Lung (tissue), 12 donors: Measurements from ENCODE around the gene PLXNA2. TPM values are rescaled to one million over a fixed set of nuclear protein-coding genes. Genes with fewer than 3 reads are reported as not detected.

Experiments
- ATAC-seq: fragments of 200-7000 bp; cut with Tn5 transposase; one replicate; pipeline ENCODE4 v1.9.1; 2020; ENCODE audit warnings: moderate number of reproducible peaks; ENCODE audit not compliant: insufficient read depth, low FRiP score
- DNase-seq, 3 donors: peaks; one replicate each; pipeline ENCODE4 v3.0.0-alpha.2; 2013 to 2017
- H3K27ac ChIP-seq, 2 donors: one replicate each; pipeline ENCODE4 v1.5.1; 2013; ENCODE audit warnings: mild to moderate bottlenecking in 2 of 2, moderate library complexity in 2 of 2, control low read depth in 1 of 2, inconsistent platforms in 1 of 2, low read depth in 1 of 2, low read length in 1 of 2
- H3K27me3 ChIP-seq, 3 donors: one replicate each; pipeline ENCODE4 v1.5.1; 2013; ENCODE audit warnings: low read length in 2 of 3; ENCODE audit not compliant: control insufficient read depth in 3 of 3, insufficient read depth in 3 of 3
- H3K36me3 ChIP-seq, 4 donors: one replicate each; pipeline ENCODE4 v1.5.1; 2013; ENCODE audit warnings: low read length in 4 of 4, mild to moderate bottlenecking in 1 of 4, moderate library complexity in 1 of 4; ENCODE audit not compliant: control insufficient read depth in 4 of 4, insufficient read depth in 4 of 4
- H3K4me1 ChIP-seq, 5 donors: one replicate each; pipeline ENCODE4 v1.5.1; 2013; ENCODE audit warnings: low read length in 5 of 5, mild to moderate bottlenecking in 2 of 5, moderate library complexity in 1 of 5; ENCODE audit not compliant: control insufficient read depth in 5 of 5, insufficient read depth in 5 of 5
- H3K4me3 ChIP-seq: one replicate; pipeline ENCODE4 v1.5.1; 2013; ENCODE audit warnings: mild to moderate bottlenecking, control low read depth, moderate library complexity
- H3K9ac ChIP-seq, 2 donors: one replicate each; pipeline ENCODE4 v1.5.1; 2013; ENCODE audit warnings: low read length in 2 of 2, control low read depth in 1 of 2; ENCODE audit not compliant: insufficient read depth in 1 of 2
- H3K9me3 ChIP-seq, 4 donors: one replicate each; pipeline ENCODE4 v1.5.1; 2013; ENCODE audit warnings: low read length in 3 of 4, mild to moderate bottlenecking in 1 of 4, moderate library complexity in 1 of 4; ENCODE audit not compliant: control insufficient read depth in 4 of 4, insufficient read depth in 3 of 4
- WGBS, 2 donors: extraction: QIAGEN DNeasy Blood & Tissue Kit; methylation state at CpG; one replicate each; pipeline ENCODE4 v1.1.7; 2013; 5-methylcytosine and 5-hydroxymethylcytosine counted together
- polyA plus RNA-seq, 2 donors: library from polyadenylated mRNA; stranded (reverse); fragments of 200-250 nt; gene quantifications; one replicate each; pipeline ENCODE4 v1.2.1, GENCODE V29; 2013
- total RNA-seq, 2 donors: library from RNA; depleted of rRNA in 1 of 2; stranded (reverse); fragments of >200 nt in 1 of 2; gene quantifications; one replicate each; pipeline ENCODE4 v1.2.1, GENCODE V29; 2014 to 2021
- TF ChIP-seq, protein P1 (sequence below): IDR thresholded peaks from 2 replicates; pipeline ENCODE4 v1.5.1; 2012; ENCODE audit warnings: mild to moderate bottlenecking; ENCODE audit errors: control extremely low read depth, extremely low read depth
- donor health status: control.
- donor health status: control.
- donor health status: Bipolar disorder and iron deficiency.
- donor health status: healthy.
- donor health status: DM: yes; HTN: yes; CAD: no.

PLXNA2 gene
- total and polyA plus RNA-seq, 4 donors = 13.2 to 118 (median 32.6) TPM

DNA sequence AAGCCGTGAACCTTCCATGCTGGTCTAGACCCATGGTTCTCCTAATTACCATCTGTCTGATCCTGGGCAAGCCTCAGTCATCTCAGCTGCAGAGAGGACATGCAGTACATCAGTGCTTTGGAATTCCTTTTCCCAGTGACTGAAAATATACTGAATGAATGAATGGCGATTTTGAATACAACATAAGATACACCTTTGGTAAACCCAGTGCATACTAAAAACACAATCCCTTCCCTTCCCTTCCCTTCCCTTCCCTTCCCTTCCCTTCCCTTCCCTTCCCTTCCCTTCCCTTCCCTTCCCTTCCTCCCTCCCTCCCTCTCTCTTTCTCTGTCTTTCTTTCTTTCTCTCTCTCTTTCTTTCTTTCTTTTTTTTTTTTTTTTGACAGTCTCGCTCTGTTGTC lies 21.3 kb upstream of the PLXNA2 start:
- Histone ChIP-seq H3K27ac (no peak overlapping the region), H3K9ac (no peak overlapping the region), H3K9me3 (peaks cover 0 to 2% (median 0%) of the 10 kb centered on the region in 4 donors), H3K27me3 (peaks cover 0 to 2% (median under 1%) of the 10 kb centered on the region in 3 donors), H3K36me3 (no peaks in the 10 kb centered on the region), H3K4me3 (no peak overlapping the region), H3K4me1 (peaks cover 0 to 7% (median 3%) of the 10 kb centered on the region in 5 donors)
- 90 to 95% methylated on average over 3 of the region's 3 CpGs for WGBS, 2 donors
- no peak for DNase-seq
- ATAC-seq = no peak
- TF ChIP-seq, protein P1, sequence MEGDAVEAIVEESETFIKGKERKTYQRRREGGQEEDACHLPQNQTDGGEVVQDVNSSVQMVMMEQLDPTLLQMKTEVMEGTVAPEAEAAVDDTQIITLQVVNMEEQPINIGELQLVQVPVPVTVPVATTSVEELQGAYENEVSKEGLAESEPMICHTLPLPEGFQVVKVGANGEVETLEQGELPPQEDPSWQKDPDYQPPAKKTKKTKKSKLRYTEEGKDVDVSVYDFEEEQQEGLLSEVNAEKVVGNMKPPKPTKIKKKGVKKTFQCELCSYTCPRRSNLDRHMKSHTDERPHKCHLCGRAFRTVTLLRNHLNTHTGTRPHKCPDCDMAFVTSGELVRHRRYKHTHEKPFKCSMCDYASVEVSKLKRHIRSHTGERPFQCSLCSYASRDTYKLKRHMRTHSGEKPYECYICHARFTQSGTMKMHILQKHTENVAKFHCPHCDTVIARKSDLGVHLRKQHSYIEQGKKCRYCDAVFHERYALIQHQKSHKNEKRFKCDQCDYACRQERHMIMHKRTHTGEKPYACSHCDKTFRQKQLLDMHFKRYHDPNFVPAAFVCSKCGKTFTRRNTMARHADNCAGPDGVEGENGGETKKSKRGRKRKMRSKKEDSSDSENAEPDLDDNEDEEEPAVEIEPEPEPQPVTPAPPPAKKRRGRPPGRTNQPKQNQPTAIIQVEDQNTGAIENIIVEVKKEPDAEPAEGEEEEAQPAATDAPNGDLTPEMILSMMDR = no peak

DNA sequence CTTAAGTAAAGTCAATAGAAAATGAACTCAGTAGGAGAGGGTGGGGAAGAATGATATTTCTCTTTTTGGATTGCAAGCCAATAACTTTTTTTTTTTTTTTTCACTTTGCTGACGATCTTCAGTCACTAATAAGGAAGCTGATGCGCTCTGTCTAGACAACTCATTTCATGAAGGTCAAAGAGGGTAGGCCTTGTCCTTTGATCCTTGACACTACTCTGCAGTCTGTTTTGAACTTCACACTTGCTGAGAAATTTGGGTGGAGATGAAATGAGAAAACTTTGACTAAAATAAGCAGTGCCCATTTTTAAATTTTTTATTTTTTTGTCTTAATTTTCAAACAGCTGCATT lies 20.9 kb upstream of the PLXNA2 start:
- no peak for DNase-seq
- H3K36me3 ChIP-seq = no peaks in the 10 kb centered on the region
- no peak overlapping the region for H3K27ac ChIP-seq
- H3K4me1 ChIP-seq = peaks cover 0 to 7% (median 3%) of the 10 kb centered on the region in 5 donors
- peaks cover 0 to 2% (median 0%) of the 10 kb centered on the region in 3 donors for H3K27me3 ChIP-seq
- ATAC-seq = no peak
- 74 to 93% methylated on average over 2 of the region's 2 CpGs for WGBS, 2 donors
- H3K9me3 ChIP-seq = peaks cover 0 to 2% (median 0%) of the 10 kb centered on the region in 4 donors
- TF ChIP-seq, protein P1 = no peak
- H3K9ac ChIP-seq = no peak overlapping the region
- H3K4me3 ChIP-seq = no peak overlapping the region

DNA sequence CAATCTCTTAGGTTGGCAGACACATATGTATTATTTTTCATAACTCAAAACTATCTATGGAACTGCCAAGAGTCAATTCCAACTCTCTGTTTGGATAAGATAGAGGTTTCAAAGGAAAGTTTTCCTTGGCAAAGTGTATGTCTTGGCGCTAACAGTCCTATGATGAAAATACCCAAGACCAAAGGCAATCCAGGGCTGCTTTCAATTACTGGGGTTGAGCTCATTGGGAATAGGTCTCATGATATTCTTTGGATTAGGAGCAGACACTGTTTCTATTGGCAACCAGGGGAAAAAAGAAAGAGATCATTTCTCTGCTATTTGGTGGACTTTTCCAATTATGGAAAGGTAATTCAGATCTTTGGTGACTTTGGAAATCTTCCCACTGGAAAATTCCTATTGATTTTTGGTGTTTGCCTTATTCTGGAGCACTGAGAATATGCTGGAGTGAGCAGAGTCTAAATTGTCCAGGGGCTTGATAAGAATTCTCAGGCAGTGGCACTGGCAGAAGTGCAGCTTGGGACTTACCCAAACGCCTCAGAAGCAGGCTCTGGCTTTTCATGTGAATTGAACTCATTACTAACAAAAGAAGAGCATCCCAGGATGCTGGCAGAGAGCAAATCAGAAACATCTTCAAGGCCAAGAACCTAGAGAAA lies 20.4 kb upstream of the PLXNA2 start:
- H3K27ac ChIP-seq = no peak overlapping the region
- H3K36me3 ChIP-seq = no peaks in the 10 kb centered on the region
- peaks cover 0 to 2% (median 0%) of the 10 kb centered on the region in 3 donors for H3K27me3 ChIP-seq
- DNase-seq (no peak), ATAC-seq (no peak)
- no peak overlapping the region for H3K4me3 ChIP-seq
- peaks cover 0 to 7% (median 3%) of the 10 kb centered on the region in 5 donors for H3K4me1 ChIP-seq
- H3K9me3 ChIP-seq = peaks cover 0 to 2% (median 0%) of the 10 kb centered on the region in 4 donors
- H3K9ac ChIP-seq = no peak overlapping the region
- WGBS, 2 donors = 68 to 87% methylated on average over 2 of the region's 2 CpGs
- TF ChIP-seq, protein P1 = no peak
